SHP77 (cell line): ENCODE measurements around the gene CCDC47.
"Not testable (repeated sequence)": the region's sequence is repeated elsewhere in the genome, so short reads cannot be mapped to it uniquely, and the experiment has no call there.

Experiments used
- DNase-seq, 2 experiments: peaks; one replicate each; lab custom pipeline; 2025; lab: John Stamatoyannopoulos, UW

The CCDC47 gene

DNA sequence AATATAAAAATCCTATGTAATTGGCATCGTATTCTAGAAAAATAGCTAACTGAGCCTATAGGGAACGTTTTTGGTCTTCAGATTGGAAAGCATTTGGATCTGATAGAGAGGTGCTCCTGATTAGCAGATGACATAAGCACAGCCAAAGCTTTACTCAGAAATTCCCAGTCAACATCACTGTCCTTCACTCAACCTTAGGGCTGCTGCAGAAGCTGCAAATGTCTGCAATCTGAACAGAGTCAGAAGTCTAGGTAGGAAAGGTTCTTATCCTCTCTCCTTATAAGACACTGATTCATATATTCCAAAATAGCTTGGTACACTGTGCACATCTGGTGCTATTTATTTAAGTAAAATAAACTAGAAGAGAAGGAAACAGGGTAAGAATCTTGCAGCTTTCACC lies 51.0 kb downstream of the CCDC47 start:
- no peak for DNase-seq

DNA sequence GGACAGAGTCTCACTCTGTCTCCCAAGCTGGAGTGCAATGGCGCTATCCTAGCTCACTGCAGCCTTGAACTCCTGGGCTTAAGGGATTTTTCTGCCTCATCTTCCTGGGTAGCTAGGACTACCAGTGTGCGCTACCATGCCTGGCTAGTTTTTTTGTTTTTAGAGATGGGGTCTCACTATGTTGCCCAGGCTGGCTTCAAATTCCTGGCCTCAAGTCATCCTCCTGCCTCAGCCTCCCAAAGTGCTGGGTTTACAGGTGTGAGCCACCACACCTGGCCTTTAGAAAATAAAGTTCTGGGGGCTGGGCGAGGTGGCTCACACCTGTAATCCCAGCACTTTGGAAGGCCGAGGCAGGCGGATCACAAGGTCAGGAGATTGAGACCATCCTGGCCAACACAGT lies 53.2 kb downstream of the CCDC47 start:
- DNase-seq, result not testable (repeated sequence)

GRCh38 chr17:63718988-63719387 lies 54.4 kb downstream of the CCDC47 start:
- DNase-seq, result no peak

DNA sequence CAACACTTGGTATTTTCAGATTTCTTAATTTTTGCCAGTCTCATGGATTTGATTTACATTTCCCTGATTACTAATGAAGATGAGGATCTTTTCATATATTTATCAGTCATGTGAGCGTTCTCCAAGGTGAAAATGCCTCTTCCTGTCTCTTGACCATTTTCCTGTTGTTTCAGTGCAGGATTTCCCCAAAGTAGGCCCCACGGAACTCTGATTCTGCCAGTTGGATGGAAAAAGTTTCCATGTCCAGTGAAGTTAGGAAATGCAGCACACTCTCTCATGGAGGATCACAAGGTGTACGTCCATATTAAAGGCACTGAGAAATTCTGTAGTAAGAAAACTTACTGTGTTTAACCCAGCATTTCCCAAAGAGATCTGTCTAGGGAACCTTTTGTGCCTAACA lies 57.0 kb downstream of the CCDC47 start:
- no peak for DNase-seq

DNA sequence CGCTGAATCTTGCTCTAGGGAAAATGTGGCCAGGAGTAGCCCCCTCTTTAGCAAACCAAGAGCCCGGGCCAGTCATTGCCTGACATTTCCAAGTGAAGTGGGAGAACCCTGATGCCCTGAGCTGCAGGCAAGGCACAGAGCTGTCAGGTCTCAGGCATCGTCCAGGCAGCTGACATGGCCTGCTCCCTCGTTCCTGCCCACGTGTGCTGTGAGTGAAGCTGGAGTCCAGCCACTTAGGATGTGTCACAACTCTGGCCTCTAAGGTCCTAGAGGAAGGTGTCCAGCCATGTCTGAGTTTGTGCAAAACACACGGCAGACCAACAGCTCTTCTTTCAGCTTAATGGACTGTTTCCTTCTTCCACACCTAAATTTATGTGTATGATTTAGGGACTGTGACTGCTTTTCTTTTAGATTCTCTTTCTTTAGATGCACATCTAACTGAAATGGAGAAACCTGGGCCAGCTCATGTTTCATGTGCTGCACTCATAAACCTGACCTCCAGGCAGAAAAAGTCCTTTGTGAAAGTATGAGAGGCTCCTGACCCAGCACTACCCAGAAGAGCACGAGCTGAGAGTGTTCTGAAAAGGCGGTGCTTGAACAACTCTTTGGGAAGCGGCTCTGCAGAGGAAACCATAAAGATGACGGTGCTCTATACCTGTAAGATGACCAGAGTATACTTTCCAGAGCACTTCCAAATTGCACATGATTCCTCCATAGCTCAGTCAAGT lies 58.7 kb downstream of the CCDC47 start:
- DNase-seq, result no peak

DNA sequence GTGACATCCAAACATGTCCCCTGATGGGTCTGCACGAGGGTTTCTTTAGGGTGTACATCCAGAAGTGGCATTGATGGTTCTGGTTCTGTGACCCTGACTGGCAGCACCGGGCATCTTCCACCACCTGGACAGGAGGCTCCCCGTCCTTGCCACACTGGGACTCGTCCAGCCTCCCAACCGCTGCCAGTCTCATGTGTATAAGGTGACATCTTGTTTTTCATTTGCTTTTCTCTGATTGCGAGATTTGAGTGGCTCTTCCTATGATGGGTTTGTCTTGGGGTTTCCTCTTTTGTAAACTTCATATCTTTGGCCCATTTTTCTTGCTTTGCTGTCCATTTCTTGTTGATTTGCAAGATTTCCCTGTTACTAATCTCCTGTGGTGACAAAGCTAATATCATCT lies 64.3 kb downstream of the CCDC47 start:
- DNase-seq, result no peak

DNA sequence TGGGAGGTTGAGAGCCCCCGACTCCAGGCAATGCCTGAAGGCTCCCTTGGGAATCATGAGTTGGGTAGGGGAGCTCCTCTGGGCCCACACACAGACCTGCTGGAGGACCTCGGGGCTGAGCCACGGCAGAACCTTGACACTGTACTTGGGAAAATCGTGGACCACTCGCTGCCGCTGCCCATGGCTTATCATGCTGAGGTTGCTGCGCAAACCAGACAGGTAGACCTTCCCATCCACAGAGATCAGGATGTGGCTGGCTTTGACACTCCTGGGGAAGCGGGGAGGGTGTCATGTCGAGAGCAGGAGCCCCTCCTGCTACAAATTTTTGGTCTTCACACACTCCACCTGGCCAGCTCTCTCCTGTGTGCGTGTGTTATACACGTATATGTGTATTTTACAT lies 66.2 kb downstream of the CCDC47 start:
- no peak for DNase-seq

DNA sequence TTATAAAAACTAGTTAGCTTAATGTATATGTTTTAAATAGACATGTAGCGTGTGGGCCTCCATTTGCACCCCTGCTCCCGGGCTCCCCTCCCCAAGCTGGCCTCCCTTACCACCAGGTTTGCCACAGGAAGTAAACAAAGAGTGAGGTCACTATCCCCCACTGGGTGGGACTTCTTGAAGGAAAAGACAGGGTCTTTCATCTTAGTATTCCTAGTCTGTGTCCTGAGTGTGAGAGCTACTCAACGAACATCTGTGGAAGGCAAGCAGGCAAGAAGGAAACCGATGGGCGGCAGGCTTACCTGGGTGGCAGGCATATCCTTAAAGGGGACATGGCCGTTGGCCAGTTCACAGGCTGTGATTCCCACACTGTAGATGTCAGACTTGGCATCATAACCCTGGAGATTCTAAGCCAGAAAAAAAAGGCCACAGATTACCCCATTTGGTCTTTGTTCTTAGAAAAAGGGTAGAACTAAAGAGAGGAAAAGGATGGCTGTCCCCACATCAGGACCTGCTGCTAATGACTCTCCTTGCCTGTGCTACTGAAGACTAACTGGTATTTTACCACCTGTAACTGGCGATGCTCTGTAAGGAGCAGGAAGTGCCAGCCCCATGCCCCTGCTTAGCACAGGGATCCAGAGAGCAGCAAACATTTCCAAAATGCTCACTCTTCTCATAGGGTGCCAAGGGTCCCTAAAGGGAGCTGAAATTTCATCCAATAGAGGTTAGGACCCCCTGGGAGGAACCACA lies 66.9 kb downstream of the CCDC47 start:
- DNase-seq, result no peak

DNA sequence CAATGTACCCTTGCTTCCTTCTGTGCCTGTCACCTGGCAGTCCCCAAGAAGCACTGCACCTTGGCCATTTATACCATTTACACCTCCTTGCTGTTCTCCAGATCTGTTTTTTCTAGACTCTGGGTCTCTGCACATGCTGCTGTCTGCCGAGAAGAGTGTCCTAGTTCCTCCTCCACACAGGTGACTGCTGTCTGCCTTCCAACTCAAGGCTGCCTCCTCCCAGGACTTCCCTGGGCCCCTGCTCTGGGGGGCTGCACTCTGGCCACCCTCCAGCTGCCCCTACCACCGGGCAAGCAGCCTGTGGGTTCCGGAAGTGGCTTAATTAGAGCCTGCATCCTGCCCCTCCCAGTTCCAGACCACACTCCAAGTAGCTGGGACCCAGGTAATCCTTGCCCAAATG lies 67.7 kb downstream of the CCDC47 start:
- DNase-seq, result no peak

DNA sequence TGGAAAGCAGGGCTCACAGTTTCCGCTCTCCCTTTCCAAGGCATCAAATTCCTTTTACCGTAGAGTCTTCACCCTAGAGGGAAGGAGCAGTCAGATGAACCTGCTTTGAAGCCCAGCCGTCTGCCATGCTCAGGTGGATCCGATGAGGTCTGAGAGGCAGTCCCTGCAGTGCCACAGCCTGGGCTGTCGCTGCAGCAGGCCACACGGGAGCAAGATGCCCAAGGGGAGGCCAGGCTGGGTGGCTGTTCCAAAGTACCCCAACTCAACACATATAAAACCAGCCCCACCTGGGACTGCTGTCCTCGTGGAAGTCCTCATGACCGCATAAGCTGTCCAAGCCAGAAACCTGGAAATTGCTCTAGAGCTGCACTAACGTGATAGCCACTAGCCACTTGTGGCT lies 68.6 kb downstream of the CCDC47 start:
- no peak for DNase-seq

- no peak for DNase-seq
These were observed 69.2 kb downstream of the CCDC47 start for GRCh38 chr17:63704259-63704576.

DNA sequence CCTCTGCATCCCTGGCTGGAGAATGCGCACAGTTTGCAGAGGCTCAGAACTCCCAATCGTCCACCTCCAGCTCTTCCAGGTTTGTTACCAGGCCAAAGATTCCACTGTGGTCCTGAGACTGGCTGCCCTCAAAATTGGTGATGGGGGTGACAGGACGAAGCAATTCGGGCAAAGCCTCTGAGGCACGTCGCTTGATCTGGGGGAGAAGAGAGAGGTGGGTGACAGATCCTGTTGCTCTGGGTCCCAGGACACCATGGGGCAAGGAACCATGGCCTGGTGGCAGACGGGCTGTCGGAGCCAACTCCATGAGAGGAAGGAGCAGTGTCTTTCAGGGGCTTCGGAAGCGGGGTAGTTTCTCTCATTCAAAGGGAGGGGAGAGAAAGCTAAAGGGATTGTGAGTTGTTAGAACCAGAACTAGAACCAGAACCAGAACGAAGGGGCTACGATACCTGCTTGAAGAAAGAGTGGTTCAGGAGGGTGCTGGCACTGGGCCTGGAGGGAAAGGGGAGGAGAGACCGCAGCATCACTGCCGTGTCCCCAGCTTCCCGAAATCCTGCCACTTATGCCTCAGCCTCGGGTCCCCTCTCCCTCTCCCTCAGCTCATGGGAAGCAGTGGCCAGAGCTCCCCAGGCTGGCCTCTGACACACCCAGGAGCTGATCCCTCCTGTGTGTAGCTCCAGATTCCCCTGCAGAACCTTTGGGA lies 69.7 kb downstream of the CCDC47 start:
- DNase-seq, result no peak

DNA sequence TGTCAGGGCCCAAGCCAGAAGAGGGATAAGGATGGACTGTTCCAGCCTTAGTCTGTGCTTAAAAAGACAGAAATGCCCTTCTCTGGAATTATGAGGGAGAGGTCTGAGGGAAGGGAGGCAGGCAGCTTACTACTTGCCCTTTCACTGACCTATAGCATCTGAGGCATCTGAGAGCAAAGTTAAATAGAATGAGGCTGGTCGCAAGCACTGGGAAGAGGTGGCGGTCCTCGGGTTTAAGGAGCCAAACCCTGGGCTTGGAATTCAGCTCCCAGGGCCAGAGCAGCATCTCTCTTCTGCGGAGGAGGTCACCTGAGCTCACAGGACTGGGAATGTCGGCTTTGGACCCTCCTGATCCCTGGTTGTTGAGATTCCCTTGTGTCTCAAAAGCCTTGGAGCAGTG lies 70.4 kb downstream of the CCDC47 start:
- DNase-seq, result no peak

DNA sequence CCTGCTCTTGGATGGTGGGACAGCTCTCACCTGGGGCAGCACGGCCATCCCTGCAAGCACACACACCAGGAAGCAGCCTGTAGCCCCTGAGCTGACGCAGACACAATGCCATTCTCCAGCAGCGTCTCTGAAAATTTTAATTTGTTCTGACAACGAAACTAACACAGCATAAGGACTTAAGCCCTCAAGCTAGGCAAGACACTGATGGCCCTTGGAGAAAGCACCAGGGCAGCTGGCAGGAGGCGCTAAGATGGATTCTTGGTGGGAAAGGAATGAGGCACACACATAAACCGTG lies 70.7 kb downstream of the CCDC47 start:
- no peak for DNase-seq

DNA sequence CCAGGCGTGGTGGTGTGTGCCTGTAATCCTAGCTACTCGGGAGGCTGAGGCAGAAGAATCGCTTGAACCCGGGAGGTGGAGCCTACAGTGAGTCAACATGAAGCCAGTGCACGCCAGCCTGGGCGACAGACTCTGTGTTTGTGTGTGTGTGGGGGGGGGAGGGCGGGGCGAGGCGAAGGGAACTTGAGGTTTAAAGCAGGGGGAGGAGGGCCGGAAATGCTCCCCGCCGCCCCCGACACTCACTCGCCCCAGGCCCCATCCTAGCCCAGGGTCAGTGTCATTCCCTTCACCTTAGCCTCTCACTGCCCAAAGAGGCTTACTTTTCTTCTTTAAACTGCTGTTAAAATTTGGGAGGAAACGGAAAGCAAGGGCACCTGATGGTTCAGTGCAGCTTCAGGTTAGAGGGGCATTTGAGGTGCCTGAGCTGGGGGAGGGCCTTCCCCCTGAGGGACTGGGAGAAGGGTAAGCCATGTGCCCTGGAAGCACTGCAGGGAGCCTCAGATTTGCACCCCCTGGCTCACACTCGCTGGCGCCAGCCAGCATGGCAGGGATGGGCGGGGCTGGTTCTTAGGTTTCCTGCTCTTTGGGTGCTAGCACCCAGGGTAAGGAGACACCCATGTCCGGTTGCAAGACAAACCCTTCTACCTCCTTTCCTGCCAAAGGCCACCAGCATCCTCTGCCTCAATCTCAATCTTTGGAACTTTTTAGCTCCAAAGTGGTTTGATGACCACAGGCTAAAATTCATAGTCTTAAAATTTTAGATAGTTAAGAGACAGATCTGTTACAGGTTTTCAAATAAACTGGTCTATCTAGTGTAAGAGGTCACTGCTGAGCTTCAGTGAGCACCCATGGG lies 71.3 kb downstream of the CCDC47 start:
- DNase-seq, result no peak

DNA sequence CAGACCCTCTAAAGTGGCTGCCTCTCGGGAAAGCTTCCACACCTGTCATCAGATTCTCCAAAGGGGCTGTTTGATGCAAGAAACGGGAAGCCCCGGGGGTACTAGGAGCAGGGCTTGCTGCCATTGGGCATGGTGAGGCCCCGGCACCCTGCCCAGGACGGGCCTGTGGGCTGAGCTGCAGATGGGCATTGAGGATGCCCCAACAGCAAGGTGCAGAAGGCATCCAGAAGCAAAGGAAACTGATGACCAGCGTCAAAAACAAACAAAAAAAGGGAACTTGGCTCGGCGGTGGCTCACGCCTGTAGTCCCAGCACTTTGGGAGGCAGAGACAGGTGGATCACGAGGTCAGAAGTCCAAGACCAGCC lies 72.0 kb downstream of the CCDC47 start:
- DNase-seq, result no peak

- no peak for DNase-seq
These were observed 72.6 kb downstream of the CCDC47 start for GRCh38 chr17:63700528-63701455.

DNA sequence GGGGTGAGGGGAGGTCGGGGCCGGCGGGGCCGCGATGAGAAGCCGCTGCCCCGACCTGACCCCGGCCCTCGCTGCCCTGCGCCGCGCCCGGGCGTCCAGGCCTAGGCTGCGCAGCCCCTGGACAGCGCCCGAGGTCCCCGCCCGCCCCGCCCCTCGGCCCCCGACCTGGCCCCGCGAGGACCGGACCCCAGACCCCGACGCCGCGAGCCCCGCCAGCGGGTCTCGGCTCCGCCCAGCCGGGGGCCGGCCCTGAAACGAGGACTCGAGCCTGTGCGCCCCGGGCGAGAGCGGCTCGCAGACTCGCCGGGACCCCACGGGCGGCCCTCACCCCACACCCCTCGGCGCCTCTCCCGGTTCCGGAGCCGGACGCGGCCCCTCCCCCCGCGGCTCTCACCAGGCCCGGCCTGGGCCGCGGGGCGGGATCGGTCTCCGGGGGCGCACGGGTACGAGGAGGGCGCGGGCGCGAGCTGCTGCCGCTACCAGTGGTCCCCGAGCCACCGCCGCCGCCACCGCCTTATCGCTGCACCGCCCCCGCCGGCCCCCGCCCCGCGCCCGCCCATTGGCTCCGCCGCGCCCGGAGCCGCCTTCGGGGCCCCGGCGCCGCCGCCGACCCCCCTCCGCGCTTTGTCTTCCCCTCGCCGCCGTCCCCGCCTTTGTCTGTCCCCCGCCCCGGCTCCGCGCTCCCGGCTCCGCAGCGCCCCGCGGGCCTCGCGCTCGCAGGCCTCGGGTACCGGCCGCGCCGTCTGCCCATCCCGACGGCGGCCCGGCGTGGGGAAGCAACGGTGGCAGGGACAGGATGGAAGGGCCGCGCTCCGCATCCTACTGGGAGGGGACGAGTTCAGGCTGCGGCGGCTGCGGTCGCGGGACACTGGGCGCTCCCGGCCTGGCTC lies 73.5 kb downstream of the CCDC47 start, which contains the start of gene LIMD2:
Gene LIMD2 (minus strand): TSS at position 488 of the 890 bp plus-strand sequence. CDS start 827 bp downstream, outside the sequence.
- DNase-seq, result peak in 1 of 2 experiments; percentile 27

GRCh38 chr17:63698886-63699637 lies 74.3 kb downstream of the CCDC47 start:
- DNase-seq, result peak in 1 of 2 experiments; percentile 7
